ENCODE measurements around the gene ZNF35.

DNA sequence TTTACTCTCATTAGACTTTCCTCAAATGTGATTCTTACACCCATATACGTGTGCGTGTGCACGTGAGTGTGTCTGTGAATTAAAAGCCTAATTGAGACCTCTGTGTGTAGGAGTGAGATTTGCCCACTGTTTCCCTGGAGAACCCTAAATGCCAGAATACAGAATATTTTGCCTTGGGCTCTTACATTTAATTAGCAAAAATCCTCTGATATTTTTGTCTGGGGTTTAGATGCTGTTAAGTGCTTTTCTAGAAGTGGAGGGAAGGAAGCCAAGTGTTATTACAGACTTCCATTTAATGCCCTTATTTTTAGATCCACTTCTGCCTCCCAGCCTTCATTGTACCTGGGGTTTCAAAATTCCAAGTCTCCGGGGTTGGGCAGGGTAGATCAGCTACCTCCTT is 17.8 kb downstream of the ZNF35 start:
- TF ChIP-seq POLR2A (IDR thresholded peaks at IDR 0.05; ENCODE audit: low read depth, low read length) = no peak
- no peak for TF ChIP-seq POLR2AphosphoS5 (IDR thresholded peaks at IDR 0.05; ENCODE audit: low read depth, low read length)
